GM12892 (cell line): Measurements from ENCODE around the gene CYTH1.

Experiments used
- POLR2A ChIP-seq: IDR thresholded peaks from 2 replicates; pipeline ENCODE4 v1.6.1; 2011; ENCODE audit warnings: low read depth, low read length, control low read depth
- POLR2AphosphoS5 ChIP-seq: IDR thresholded peaks from 2 replicates; pipeline ENCODE4 v1.6.1; 2011; ENCODE audit warnings: low read depth, low read length, control low read depth
- TAF1 ChIP-seq: IDR thresholded peaks from 2 replicates; pipeline ENCODE4 v1.6.1; 2011; ENCODE audit warnings: low read depth, mild to moderate bottlenecking, control low read depth, low read length, borderline replicate concordance

GRCh38 chr17:78826421-78826820, 44.3 kb upstream of the CYTH1 start:
- no peak for TF ChIP-seq POLR2A
- TF ChIP-seq POLR2AphosphoS5, result no peak
- no peak for TF ChIP-seq TAF1
